NCI-H146 treated with DMSO at 0.1 percent for 48 hours (cell line): ENCODE data around the gene FAM184B.
"Not testable (repeated sequence)": the region's sequence is repeated elsewhere in the genome, so short reads cannot be mapped to it uniquely, and the experiment has no call there.

Experiments
- DNase-seq: peaks from one replicate; lab custom pipeline; 2025; ENCODE audit not compliant: unreplicated experiment; lab: John Stamatoyannopoulos, UW

Gene FAM184B

DNA sequence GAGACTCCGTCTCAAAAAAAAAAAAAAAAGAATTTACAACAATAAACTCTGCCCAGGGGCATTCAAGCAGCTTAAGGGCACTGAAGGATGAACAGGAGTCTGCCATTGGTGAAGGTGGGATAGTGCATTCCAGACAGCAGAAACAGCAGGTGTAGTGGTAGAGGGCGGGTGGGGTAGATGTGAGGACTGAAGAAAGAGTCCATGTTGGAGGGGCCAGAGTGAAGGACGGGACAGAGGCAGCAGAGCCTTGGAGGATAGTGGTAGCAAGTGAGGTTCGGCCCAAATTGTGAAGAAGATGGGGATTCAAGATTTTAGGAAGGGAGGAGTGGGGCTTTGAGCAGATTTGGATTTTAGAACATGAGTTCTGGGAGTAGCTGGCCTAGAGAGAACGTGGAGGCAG is 91.3 kb downstream of the FAM184B start:
- no peak for DNase-seq

DNA sequence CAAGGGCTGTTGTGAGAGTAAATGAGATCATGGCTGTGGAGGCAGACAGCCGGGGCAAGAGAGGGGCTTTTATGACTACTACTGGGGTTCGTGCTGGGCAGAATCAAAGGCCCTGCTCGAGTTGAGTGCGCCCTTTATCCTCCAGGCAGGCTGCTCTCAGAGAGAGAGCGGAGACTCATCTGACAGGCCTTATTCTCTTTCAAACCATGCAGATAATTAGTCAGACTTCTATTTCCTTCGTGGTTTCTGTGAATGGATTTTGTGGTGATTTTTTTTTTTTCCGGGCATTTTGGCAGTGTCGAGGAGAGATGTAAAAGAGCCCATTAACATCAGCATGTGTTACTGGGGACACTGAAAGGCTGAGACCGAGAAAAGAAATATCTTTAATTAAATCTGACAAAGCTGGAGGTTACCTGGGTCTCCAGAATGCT is 93.4 kb downstream of the FAM184B start:
- DNase-seq: no peak

DNA sequence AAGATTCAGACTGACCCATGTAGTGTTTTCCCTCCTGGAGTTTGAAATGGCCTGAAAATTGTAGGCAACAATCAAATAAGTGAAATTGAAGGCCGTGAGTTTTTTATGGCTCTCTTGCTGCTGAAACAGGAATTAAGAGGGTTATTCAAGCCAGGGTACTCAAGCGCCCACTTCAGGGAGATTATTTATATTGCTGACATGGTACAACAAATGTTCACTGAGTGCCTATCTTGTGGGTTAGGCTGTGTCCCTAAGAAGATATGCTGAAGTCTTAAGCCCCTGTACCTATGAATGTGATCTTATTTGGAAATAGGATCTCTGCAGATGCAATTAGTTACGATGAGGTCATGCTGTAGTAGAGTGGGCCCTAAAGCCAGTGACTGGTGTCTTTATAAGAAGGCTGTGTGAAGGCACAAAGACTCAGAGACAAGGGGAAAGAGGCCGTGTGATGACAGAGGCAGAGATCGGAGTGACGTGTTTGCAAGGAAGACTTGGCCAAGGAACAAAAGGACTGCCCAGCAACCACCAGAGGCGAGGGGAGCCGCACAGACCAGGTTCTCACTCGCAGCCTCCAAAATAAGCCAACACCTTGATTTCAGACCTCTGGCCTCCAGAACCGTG is 94.1 kb downstream of the FAM184B start:
- DNase-seq: no peak

DNA sequence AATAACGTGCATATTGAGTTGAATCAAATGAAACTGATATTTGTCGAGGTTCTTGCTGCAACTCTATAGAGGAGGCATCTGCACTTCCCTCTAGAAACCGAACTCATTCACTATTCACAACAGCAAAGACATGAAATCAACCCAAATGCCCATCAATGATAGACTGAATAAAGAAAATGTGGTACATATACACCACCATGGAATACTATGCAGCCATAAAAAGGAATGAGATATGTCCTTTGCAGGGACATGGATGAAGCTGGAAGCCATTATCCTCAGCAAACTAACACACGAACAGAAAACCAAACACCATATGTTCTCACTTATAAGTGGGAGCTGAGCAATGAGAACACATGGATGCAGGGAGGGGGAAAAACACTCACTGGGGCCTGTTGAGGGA is 96.8 kb downstream of the FAM184B start:
- DNase-seq: not testable (repeated sequence)

DNA sequence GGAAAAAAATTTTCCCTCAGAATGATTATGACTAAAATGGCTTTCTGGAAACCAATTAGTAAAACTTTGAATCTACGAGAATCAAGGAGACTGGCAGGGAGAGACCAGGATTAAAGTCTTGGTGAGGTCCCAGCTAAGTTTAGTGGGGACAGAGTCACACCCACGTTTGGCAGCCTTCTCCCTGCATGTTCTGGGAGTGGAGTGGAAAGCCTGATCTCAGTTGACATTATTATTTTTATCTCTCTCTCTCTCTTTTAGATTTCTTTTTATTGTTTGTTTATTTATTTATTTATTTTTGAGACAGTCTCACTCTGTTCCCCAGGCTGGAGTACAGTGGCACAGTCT is 99.2 kb downstream of the FAM184B start:
- no peak for DNase-seq

DNA sequence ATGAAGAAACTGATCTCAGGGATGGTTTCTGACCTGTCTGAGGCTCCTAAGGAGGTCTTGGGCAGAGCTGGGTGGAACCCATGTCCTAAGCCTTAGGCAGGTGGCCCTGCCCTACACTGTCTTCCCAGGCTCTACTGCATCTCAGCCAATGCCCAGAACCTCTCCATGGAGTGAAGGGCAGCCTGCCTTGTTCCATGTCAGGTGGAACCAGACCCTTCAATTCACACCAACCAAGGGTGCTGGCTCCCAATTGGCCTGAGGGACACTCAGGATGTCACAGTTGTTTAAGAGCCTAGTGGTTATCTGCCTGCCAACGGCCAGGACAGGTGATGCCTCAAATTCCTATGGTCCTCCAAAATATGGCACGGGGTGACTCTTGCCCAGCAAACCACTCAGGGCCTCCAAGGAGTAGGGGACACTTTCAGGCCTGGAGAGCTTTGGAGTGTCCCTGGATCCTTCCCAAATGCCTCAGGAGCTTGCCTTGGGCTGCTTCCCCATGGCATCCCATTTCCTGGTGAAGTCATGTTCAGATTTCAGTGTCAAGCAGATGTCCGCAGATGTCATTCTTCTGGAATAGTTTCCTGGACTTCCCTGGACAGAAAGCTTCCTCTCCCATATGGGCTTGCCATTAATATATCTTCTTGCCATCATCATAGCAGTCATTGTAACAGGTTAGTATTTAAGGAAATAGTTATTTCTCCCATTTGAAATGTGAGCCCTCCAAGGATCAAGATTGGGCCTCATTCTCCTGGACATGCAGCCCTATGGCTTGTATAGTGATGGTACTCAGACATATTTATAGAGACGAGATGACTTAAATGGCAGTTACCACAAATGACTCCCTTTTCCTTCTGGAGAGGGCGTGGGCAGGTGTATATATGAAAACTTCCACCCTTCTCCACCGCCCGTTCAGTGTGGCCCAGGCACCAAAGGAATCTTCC is 99.9 kb downstream of the FAM184B start:
- DNase-seq: no peak

DNA sequence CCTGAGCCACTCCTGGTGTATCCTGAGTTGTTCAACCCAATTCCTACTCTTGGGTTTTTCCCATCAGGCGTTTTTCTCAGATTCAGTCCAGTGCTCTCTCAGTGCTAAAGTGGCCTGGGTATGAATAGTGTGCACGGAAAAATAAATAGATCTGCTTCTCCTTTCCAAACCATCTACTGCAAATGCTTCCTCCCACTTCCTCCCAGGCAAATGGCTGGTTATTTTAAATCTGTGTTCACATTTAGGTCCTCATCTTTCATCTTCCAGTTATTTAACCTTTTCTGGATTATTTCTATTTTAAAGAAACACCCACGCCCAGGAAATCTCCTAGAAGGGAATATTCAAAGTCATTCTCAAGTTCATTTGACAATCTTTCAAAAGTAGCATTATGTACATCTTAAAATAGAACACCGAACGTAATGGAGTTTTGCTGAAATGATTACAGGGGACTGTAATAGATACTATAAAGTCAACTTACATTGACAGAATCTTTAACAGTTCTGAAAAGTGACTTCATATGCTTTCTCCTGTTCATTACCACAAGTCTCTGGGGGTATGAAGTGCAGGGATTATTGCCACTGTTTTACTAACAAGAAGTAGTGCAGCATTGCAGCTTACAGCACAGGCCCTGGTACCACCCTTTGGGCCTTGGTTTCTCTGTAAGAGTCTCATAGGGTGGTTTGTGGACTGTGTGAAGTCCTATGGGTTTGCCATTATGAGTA is 100.7 kb downstream of the FAM184B start:
- no peak for DNase-seq

DNA sequence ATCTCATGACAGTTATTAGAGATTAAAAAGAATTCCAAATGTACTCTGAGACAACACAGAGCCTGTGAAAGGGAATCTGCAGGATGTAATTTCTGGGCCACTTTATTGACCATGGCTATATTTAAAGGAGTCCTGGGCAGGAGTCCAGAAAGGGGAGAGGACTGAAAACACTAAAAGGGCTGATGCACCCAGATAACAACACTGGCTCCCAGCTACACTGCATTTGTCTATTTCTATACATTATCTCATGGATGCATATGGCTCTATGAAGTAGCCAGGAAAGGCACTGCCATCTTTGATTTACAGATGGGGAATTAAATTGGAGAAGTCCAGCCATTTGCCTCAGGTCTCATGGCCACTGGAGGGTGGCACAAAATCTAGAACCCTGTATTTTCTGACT is 111.0 kb downstream of the FAM184B start:
- DNase-seq: no peak

DNA sequence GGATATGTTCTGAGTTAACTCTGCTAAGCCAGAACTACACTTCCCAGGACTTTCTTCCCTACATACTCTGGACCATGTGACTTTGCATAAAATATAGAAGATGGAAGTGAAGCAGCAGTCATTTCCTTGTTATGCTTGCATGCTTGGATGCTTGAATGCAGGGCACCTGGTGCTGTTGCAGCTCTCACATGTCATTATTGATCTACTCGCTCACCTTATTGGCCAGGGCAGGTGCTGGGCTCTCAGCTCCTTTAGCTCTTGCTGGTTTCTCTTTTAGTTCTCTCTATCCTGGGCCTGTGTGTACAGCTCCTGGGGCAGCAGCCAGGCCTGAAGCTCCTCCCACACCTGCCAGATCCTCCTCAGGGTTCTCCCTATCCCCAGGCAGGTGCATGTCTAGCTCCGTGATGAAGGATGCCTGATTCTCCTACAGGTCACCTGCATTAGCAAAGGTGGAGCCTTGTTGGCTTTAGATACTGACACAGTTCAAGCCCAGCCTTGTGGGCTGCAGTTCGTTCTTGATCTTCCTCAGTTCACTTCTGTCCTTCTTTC is 113.7 kb downstream of the FAM184B start:
- peak; percentile 70 for DNase-seq

DNA sequence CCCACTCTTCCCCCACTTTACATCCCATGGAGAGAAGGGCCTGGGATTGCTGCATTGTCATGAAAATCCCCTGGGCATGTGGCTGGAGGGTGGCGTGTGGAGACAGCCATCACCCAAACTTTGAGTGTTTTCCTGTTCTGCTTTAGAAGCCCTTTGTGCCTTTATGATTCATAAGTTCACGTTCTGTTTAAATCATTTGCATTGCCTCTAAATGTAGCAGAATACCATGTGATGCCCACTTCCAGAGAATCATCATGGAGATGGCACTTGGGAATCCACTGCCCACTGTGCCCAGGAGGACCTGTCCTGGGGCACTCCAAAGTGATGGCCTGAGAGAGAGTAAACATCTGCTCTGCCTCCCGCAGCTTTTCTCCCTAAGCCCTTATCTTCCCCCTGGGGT is 114.2 kb downstream of the FAM184B start:
- DNase-seq: no peak

DNA sequence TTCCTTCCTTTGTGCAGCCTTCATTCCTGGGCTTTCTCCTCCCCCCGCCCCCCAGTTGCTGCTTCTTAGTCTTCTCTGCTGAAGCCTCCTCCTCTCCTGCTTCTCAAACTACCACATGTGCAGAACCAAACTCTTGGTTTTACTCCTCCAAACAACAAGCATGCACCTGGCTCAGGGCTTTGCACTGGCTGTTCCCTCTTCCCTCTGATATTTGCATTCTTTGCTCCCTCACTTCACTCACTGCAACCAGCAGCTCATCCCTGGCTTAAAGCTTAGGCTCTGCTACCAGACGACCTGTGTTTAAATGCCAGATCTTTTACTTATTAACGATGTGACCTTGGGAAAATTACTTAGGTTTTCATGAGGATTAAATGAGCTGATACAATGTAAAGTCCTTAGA is 115.6 kb downstream of the FAM184B start:
- DNase-seq: no peak

DNA sequence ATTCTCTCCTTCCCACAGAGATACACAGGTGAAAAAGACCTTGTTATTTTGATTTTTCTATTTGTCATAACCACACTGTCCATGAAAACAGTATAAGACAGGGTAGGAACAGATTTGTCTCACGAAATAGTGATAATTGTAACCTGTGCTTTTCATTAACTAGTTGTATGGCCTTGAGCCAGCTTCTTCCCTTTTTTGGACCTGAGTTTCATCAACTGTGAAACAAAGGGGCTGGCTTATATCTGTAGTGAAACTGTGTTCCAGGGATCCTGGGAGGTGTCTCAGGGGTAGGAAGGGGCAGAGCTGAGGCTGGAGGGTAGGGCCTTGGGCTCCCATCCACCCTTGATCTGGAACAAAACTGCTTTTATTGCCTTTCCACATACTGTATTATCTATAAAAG is 116.1 kb downstream of the FAM184B start:
- no peak for DNase-seq

DNA sequence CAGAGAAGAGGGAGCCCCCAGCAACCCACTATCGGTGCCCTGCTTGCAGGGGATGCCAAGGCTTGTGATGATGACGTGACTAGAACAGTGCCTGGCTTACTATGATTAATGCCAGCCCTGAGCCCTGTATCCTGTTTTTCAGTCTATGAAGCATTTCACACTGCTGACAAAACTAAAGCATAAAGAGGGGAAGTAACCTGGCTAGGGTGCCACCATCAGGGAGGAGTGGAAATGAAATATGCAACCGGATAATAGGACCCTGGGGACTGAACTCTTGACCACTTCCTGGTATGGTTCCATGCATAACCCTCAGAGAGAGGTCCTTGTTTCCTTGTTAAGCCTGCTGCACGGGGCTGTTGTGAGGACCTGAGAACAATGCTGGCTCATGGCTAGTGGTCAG is 116.7 kb downstream of the FAM184B start:
- DNase-seq: no peak

DNA sequence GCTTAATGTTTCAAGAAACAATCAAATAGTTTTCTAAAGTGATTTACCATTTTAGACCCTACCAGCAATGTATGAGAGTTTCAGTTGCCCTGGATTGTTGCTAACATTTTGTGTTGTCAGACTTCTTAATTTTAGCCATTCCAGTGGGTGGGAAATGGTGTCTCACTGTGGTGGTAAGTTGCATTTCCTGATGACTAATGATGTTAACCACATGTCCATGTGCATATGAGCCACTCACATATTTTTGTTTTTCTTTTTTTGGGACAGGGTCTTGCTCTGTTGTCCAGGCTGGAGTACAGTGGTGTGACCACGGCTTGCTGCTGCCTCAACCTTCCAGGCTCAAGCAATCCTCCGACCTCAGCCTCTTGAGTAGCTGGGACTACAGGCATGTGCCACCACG is 118.7 kb downstream of the FAM184B start:
- DNase-seq: no peak

DNA sequence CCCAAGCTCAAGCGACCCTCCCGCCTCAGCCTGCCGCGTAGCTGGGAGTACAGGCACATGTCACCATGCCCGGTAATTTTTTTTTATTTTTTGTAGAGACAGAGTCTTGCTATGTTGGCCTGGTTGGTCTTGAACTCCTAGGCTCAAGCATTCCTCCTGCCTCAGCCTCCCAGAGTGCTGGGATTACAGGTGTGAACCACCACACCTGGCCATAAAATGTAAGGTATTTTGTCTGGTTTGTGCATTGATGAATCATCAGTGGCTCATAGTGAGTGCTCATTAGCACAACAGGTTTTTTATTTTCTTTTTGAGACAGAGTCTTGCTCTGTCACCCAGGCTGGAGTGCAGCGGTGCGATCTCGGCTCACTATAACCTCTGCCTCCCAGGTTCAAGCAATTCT is 122.2 kb downstream of the FAM184B start:
- DNase-seq: not testable (repeated sequence)

DNA sequence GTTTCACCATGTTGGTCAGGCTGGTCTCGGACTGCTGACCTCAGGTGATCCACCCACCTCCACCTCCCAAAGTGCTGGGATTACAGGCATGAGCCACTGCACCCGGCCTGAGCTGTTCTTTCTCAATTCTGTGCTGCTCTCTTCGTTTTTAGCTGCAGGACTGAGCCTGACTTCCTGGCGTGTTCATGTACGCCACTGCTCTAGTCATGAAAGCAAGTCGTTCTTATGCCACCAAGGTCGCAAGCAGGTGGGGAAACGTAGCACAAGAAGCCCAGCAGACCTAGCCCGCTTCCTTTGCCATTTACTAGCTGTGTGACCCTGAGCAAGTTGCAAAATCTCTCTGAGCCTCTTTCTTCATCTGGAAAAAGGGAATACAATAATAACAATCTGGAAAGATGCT is 123.6 kb downstream of the FAM184B start:
- DNase-seq: no peak

DNA sequence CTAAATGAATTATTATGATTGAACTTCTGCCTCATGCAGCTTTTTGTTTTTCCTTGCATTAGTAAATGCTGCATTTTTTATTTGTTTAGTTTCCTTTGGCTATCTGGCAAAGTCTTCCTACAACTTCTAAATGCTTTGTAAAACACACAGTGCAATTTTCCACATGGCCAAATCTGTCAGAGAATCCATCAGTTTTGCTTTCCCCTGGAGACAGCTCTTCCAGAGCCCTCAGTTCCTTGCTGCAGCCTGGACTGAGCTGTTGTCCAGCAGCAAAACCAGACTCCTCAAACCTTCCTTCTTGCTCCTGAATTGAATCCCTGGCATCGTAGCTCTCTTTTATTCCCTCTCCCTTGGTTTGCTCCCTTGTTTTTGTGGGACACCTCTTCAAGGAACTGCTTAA is 124.3 kb downstream of the FAM184B start:
- no peak for DNase-seq

DNA sequence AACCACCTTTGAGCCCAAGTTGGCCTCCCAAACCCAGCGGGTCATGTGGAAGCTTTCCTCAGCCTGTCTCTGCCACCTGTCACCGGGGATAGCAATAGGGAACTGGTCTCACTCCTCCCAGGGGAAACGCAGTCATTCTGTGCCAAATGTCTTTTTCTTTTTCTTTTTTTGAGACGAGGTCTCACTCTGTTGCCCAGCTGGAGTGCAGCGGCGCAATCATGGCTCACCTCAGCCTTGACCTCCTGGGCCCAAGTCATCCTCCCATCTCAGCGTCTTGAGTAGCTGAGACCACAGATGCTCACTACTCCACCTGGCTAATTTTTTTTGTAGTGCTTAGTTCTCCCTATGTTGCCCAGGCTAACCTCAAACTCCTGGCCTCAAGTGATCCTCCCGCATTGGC is 126.7 kb downstream of the FAM184B start:
- no peak for DNase-seq

DNA sequence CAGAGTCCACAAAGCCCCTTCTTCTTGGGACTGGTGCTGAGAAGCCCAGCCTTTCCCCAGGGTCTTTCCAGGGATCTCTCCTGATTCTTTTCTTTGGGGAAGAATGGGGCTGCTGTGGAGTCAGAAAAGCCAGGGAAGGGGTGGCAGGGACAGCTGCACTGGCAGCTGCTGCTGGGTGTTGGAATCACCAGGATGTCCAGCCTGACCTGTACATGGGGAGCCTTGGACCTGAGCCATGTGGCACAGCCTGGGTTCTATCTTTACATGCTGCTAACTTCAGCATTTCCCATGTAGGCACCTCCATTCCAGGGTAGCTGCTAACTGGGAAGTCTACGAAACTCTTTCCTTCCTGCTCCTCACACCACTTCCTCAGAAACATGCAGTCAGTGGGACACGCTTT is 131.0 kb downstream of the FAM184B start:
- DNase-seq: no peak

DNA sequence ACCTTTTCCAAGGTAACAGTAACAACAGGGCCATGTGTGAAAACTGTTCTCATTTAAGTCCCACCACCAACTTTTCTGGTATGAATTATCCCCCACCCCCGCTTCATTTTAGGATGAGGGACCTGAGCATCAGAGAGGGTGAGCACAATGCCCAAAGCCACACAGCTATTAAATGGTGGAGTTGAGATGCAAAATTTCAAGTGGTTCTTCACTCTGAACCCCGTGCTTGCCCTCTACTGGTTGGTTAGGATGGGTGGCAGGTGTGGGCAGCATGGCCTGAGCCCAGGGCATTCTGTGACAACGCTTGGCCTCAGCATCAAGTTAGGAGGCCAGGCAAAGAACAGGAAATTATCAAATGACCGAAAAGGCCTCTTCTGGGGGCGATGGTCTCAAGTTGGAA is 133.5 kb downstream of the FAM184B start:
- DNase-seq: no peak

DNA sequence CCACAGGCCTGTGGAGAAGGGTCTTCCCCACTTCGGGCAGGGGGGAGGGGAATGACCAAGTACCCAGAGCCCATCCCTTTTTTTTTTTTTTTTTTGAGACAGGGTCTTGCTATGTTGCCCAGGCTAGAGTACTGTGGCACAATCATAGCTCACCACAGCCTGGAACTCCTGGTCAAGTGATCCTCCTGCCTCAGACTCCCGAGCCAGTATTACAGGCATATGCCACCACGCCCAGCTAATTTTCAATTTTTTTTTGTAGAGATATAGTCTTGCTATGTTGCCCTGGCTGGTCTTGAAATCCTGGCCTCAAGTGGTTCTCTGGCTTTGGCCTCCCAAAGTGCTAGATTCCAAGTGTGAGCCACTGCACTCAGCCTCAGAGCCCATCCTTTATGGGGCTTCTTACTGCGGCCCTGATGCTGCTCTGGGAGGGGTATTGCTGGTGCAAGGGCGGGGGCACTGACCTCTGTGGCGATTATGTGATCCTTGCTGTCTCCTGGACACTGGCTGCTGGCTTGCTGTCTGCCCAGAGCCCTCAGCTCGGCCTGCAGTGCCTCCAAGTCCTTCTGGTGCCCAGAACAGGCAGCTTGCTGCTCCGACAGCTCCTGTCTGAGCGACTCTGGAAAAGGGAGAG is 134.1 kb downstream of the FAM184B start:
- DNase-seq: no peak
